NCI-H526 (cell line): ENCODE data around the gene PCGF3.
"Not testable (repeated sequence)": the region's sequence is repeated elsewhere in the genome, so short reads cannot be mapped to it uniquely, and the experiment has no call there.

ENCODE experiments used
- DNase-seq, 2 experiments: peaks; one replicate each; lab custom pipeline; 2025; lab: John Stamatoyannopoulos, UW

PCGF3 gene

DNA sequence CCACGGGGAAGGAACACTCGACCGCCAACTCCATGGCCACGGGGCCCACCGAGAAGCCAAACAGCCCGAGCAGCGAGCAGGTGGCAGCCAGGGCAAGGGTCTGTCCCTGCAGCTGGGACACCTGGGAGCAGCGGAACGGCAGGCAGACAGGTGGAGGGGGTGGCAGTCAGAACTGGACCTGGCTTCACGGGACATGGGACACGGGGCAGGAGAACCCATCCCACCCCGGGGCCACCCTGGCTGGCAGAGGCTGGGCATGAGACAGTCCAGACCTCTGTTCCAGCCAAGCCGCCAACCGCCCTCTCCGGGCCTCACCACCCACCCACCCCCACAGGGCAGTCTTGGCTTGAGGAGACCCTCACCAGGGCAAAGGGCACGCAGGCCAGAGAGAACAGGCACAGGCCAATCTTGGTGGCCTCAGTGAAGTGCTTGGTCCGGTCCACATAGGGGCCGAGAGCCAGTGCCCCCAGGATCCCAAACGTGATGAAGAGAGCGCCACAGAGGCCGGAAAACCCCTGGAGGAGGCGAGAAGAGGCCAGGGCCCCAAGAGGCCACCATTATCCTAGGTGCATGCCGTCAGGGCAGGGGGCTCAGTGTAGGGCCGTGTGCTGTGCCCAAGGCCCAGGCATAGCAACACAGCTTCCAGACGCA is 22.3 kb upstream of the PCGF3 start:
- no peak for DNase-seq

DNA sequence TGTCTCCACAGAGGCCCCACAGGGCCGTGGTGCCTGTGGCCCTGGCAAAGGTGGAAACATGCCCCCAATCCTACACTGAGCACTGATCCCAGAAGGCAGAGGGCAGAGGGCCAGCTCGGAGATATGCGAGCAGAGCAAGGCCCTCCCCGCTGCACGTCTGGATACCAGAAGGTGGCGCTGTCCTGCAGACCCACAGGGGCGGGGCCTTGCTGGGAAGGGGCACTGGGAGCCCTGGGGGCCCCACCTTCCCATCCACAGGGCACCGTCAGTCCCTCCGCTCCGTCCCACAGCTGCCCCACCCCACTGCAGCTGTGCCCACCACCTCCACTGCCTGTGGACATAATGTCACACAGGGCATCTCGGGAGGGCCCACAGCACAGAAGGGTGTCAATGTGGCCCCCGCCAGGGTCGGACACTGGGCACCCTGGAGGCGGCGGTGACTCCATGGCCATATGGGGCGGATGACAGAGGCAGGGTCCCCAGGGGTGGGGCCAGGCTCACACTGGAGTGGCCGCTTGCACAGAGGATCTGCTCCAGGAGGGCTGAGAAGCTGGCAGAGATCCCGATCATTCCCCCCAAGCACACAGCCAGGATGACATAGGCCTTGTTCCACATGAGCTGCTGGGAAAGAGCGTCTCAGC is 21.5 kb upstream of the PCGF3 start:
- DNase-seq = peak; percentile 58 to 85

DNA sequence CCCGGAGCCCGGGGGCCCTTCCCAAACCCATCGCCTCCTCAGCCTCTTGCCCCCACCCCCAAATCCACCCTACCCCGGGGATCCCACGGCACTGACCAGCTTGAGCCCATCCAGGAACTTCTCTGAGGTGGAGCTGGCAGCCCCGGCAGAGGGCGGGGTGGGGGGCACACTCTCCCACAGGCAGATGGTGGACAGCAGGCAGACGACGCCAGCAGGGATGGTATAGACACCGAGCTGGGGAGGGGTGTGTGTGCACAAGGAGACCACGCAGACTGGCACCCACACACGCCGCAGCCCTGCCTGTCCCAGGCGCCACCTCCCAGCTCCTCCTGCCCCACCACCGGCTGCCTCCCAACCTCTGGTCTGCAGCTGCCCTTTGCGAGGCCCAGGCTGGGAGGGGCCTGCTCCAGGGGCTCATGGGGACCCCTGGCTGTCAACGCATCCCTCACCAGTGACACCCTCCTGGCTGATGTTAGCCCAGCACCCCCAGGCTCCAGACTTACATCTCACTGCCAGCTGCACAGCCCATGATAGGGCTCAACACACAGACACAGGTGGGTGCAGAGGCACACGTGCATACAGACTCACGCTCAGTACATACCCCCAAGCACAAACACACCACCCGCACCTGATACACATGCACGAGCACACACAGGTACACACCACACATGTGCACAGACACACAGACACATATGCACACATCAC is 20.9 kb upstream of the PCGF3 start:
- no peak for DNase-seq

- DNase-seq = no peak
Measured at GRCh38 chr4:685679-686412, 19.8 kb upstream of the PCGF3 start.

GRCh38 chr4:686413-687040 is 19.1 kb upstream of the PCGF3 start:
- DNase-seq = no peak

DNA sequence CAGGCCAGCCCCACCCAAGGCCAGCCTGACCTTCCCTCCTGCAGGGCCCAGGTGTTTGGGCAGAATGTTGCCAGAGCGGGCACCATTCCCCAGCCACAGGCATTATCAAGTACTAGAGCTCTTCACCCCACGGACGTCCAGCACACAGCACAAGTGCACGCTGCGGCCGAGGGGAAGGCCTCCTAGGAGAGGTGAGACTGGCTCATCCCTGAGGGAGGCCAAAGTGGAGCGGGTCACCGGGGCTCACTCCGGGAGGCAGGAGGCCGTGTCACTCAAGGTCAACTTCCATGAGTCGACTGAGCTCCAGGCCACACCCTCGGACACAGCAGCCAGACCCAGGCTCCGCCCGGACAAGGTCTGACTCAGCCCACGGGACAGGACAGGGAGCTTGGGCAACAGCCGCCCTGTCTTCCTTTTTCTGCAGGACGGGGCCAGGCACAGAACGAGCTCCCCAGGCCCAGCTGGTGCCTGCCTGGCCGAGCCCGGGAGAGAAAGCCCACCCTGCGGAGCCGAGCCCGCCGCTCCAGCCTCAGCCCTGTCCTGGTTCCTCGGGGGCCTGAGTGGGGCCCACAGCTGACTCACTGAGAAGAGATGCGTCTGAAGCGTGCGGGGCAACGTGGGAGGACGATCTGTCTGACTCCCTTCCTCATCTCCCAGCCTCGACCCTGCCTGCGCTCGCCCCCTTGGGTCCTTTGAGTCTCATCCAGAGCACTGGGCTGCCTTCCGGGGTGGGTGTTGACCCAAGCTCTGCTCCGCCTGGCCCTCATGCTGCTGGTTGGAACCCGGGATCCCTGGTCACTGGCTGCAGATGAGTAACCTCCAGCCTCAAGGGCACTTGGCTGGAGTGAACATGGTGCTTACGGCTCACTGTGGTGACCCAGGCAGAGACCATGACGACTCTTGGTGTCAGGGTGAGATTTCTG is 18.3 kb upstream of the PCGF3 start:
- DNase-seq = no peak

DNA sequence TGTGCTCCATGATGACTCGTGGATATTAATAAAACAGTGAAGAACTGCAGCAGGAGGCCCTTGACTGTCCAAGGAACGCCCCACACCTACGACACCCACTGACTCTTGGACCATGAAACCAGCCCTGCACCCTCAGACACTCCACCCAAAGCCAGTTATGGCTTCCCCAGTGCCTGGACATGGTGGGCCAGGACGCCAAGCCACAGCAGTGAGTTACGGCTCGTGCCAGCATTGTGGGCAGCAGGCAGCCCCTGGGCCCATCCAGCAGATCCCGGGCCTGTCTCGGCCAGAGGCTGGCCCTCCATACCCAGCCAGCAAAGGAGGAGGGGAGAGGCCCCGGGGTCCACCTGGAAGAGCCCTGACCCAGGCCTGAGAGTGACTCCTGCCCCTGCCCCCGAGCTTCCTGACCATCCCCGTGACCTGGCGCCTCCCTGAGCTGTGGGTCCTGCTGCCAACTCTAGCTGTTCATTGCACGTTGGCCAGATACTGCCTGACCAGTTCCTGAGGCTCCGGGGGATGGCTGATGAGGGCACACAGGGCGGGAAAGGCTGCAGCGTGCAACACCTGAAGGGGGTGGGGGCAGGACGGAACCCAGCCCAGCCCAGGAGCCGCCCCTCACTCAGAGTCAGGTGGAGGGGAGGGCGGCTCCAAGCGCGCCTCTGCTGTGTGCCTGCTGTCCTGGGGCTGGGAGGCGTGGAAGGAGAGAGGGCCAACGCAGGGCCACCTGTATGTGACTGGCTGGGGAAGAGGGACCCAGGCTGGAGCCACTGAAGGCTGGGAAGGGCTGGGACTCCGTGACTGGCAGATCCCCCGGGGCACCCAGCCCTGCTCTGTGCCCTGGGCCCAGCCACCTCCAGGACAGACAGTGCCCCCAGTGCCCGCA is 17.4 kb upstream of the PCGF3 start:
- DNase-seq = no peak

- no peak for DNase-seq
Measured at GRCh38 chr4:688854-689681, 16.6 kb upstream of the PCGF3 start, which contains the start of gene SLC49A3. TSS of gene SLC49A3 (minus strand) at chr4:689151. CDS start at chr4:689127, 24 bp downstream.

DNA sequence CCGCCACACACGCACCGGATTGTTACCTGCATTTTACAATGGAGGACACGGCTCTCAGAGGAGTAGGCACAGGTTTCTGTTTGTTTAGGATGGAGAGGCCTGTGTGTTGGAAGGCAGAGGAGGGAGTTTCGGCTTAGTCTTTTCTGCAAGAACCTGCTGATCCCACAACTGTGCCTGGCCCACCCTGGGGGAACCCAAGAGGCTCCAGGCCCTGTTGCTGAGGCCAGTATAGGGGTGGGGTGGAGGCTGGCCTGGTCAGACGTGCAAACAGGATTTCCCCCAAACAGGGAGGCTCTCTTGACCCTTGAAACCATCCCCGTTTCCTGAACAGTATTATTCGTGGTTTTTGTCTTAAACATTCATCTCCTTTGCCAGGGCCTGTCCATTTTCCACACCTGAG is 15.9 kb upstream of the PCGF3 start:
- DNase-seq = no peak

- no peak for DNase-seq
Measured at GRCh38 chr4:692771-693554, 12.7 kb upstream of the PCGF3 start.

DNA sequence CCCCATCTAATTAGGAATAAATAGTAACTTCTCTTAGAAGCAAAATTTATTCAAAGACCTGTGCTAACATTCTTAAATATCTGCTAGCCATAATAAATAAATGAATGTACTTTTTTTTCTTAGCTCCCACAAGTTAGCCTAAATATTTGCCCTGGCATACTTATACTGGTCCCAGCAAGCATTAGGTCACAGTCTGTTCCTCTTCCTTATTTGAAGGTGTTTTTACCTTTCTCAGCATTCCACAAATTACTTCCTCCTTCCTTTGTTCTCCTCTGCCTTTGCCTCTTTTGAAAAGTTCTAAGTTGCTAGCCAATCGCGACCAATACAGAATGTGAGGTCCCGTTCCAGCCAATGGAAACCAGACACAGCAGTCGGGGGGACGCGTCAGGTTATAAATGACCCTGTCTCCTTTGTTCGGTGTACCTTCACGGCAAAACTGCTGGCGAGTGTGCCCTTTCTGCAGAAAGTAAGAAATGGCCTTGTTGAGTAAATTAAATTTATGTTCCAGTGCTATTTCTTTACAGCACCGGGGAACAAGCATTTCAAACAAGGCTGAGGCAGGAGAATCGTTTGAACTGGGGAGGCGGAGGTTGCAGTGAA is 11.2 kb upstream of the PCGF3 start:
- DNase-seq = not testable (repeated sequence)

GRCh38 chr4:699816-700580 is 5.6 kb upstream of the PCGF3 start:
- DNase-seq = peak; percentile 30 to 66

GRCh38 chr4:700587-701264 is 4.9 kb upstream of the PCGF3 start:
- DNase-seq = peak in 1 of 2 experiments; percentile 45

DNA sequence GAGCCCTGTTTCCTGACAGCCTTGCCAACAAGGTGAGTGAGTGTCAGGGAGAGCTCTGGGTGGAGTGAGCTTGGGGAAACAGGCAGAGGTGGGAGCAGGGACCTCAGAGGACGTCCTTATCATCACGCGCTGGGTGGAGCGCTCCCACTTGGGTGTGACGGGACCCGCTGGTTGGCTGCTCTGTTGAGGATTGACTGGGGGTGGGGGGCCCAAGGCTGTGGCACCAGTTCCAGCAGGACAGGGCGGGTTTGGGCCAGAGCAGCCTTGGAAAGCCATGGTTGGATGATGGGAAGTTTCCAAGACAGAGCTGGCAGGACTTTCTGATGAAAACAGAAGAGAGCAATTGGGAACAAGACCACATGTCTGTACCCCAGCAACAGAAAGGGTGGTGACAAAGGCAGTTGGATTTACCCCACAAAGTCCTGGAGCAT is 3.0 kb upstream of the PCGF3 start:
- no peak for DNase-seq

- DNase-seq = no peak
Measured at GRCh38 chr4:703336-704197, 2.1 kb upstream of the PCGF3 start.
